Measurements from ENCODE around the gene UPK2. TPM values are rescaled to one million over a fixed set of nuclear protein-coding genes. Genes with fewer than 3 reads are reported as not detected.
"Not testable (repeated sequence)": the region's sequence is repeated elsewhere in the genome, so short reads cannot be mapped to it uniquely, and the experiment has no call there.

The UPK2 gene
- total and polyA plus RNA-seq, 4 donors, result 0.07 TPM; not detected in 3

- H3K27me3 ChIP-seq (ENCODE audit: control insufficient read depth in 3 of 3, insufficient read depth in 3 of 3, low read length in 2 of 3), result peaks cover 0 to 2% (median 0%) of the 10 kb centered on the region in 3 donors
- H3K9ac ChIP-seq (ENCODE audit: insufficient read depth in 1 of 2, low read length in 2 of 2), result no peak overlapping the region
- no peaks in the 10 kb centered on the region for H3K36me3 ChIP-seq (ENCODE audit: control insufficient read depth in 4 of 4, insufficient read depth in 4 of 4, low read length in 4 of 4)
- DNase-seq (no peak), ATAC-seq (ENCODE audit: insufficient read depth, low FRiP score) (no peak)
- H3K9me3 ChIP-seq (ENCODE audit: control insufficient read depth in 4 of 4, insufficient read depth in 3 of 4, low read length in 3 of 4), result no peaks in the 10 kb centered on the region
- WGBS, 2 donors, result 29 to 32% methylated on average over 2 of the region's 2 CpGs
- no peaks in the 10 kb centered on the region for H3K4me1 ChIP-seq (ENCODE audit: control insufficient read depth in 5 of 5, insufficient read depth in 5 of 5, low read length in 5 of 5)
- H3K4me3 ChIP-seq, result no peak overlapping the region
- TF ChIP-seq CTCF (IDR thresholded peaks at IDR 0.05; ENCODE audit: control extremely low read depth, extremely low read depth), result no peak
- H3K27ac ChIP-seq (ENCODE audit: low read depth in 1 of 2, low read length in 1 of 2), result no peak overlapping the region
Measured at GRCh38 chr11:118947091-118947490, 9.0 kb upstream of the UPK2 start.

- no peaks in the 10 kb centered on the region for H3K36me3 ChIP-seq (ENCODE audit: control insufficient read depth in 4 of 4, insufficient read depth in 4 of 4, low read length in 4 of 4)
- H3K27me3 ChIP-seq (ENCODE audit: control insufficient read depth in 3 of 3, insufficient read depth in 3 of 3, low read length in 2 of 3), result peaks cover 0 to 3% (median 2%) of the 10 kb centered on the region in 3 donors
- DNase-seq, result no peak
- no peak overlapping the region for H3K27ac ChIP-seq (ENCODE audit: low read depth in 1 of 2, low read length in 1 of 2)
- no peaks in the 10 kb centered on the region for H3K9me3 ChIP-seq (ENCODE audit: control insufficient read depth in 4 of 4, insufficient read depth in 3 of 4, low read length in 3 of 4)
- H3K4me3 ChIP-seq, result no peak overlapping the region
- H3K9ac ChIP-seq (ENCODE audit: insufficient read depth in 1 of 2, low read length in 2 of 2), result no peak overlapping the region
- TF ChIP-seq CTCF (IDR thresholded peaks at IDR 0.05; ENCODE audit: control extremely low read depth, extremely low read depth), result no peak
- 79 to 80% methylated on average over 3 of the region's 3 CpGs for WGBS, 2 donors
- H3K4me1 ChIP-seq (ENCODE audit: control insufficient read depth in 5 of 5, insufficient read depth in 5 of 5, low read length in 5 of 5), result no peaks in the 10 kb centered on the region
- ATAC-seq (ENCODE audit: insufficient read depth, low FRiP score), result no peak
Measured at GRCh38 chr11:118948000-118948399, 8.1 kb upstream of the UPK2 start.

- no peak for TF ChIP-seq CTCF (IDR thresholded peaks at IDR 0.05; ENCODE audit: control extremely low read depth, extremely low read depth)
- Histone ChIP-seq H3K9me3 (ENCODE audit: control insufficient read depth in 4 of 4, insufficient read depth in 3 of 4, low read length in 3 of 4) (no peaks in the 10 kb centered on the region), H3K27me3 (ENCODE audit: control insufficient read depth in 3 of 3, insufficient read depth in 3 of 3, low read length in 2 of 3) (peaks cover 0 to 12% (median 1%) of the 10 kb centered on the region in 3 donors), H3K9ac (ENCODE audit: insufficient read depth in 1 of 2, low read length in 2 of 2) (no peak overlapping the region), H3K4me3 (no peak overlapping the region), H3K36me3 (ENCODE audit: control insufficient read depth in 4 of 4, insufficient read depth in 4 of 4, low read length in 4 of 4) (no peaks in the 10 kb centered on the region), H3K27ac (ENCODE audit: low read depth in 1 of 2, low read length in 1 of 2) (no peak overlapping the region), H3K4me1 (ENCODE audit: control insufficient read depth in 5 of 5, insufficient read depth in 5 of 5, low read length in 5 of 5) (no peaks in the 10 kb centered on the region)
- WGBS, 2 donors, result 58 to 73% methylated on average over 6 of the region's 6 CpGs
- no peak for ATAC-seq (ENCODE audit: insufficient read depth, low FRiP score)
- peak; percentile 19 to 32 (median 20) for DNase-seq
Measured at GRCh38 chr11:118953265-118953664, 2.8 kb upstream of the UPK2 start.

GRCh38 chr11:118953976-118954375, 2.1 kb upstream of the UPK2 start:
- not testable (repeated sequence) for H3K4me3 ChIP-seq; H3K4me1 ChIP-seq (ENCODE audit: control insufficient read depth in 5 of 5, insufficient read depth in 5 of 5, low read length in 5 of 5); H3K9ac ChIP-seq (ENCODE audit: insufficient read depth in 1 of 2, low read length in 2 of 2); ATAC-seq (ENCODE audit: insufficient read depth, low FRiP score); H3K36me3 ChIP-seq (ENCODE audit: control insufficient read depth in 4 of 4, insufficient read depth in 4 of 4, low read length in 4 of 4); H3K27ac ChIP-seq (ENCODE audit: low read depth in 1 of 2, low read length in 1 of 2); DNase-seq; H3K9me3 ChIP-seq (ENCODE audit: control insufficient read depth in 4 of 4, insufficient read depth in 3 of 4, low read length in 3 of 4)
- peaks cover 0 to 12% (median 0%) of the 10 kb centered on the region in 3 donors for H3K27me3 ChIP-seq (ENCODE audit: control insufficient read depth in 3 of 3, insufficient read depth in 3 of 3, low read length in 2 of 3)
- WGBS, 2 donors, result 82 to 85% methylated on average over 6 of the region's 6 CpGs
